HG02571 (cell line): ENCODE measurements around the gene ZFYVE28.
"Not testable (repeated sequence)": the region's sequence is repeated elsewhere in the genome, so short reads cannot be mapped to it uniquely, and the experiment has no call there.

Experiments
- ATAC-seq: cut with Tn5 transposase; IDR thresholded peaks from one replicate; pipeline ENCODE4 v1.9.1; 2021; ENCODE audit warnings: mild to moderate bottlenecking, moderate library complexity; ENCODE audit not compliant: unreplicated experiment

Gene ZFYVE28

DNA sequence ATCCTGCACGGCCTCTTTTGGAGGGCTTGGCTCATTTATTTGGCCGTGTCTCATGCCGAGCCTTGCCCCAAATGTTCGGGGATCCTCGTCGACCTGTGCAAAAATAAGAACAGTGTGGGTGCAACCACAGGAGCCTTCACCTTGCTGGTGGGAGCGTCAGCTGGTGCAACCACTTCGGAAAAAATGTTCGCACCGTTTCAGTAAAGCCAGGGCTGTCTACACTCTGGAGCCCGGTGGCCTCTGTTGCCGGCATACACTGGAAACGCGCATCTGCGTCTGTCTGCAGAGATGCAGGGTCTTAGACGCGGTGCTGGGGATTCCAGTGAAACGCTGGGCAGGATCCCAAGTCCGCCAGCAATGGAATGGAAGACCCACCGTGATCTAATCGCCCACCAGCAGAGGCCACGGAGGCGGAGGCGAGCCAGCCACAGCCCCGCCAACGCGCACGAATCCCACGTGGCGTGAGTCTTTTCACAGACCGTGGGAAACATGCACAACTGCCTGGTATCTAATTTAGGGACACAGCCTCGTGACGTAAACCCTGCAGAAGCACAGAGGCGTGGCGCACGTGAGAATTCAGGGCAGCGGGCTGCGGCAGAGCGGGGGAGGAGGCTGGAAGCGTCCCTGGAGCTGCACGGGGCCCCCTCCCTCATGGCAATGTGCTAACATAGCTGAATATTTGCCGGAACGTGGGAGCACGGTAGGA is 142.7 kb downstream of the ZFYVE28 start:
- no peak for ATAC-seq

- ATAC-seq: not testable (repeated sequence)
Observed at GRCh38 chr4:2275044-2275397, 143.4 kb downstream of the ZFYVE28 start.

- no peak for ATAC-seq
Observed at GRCh38 chr4:2274320-2275043, 144.0 kb downstream of the ZFYVE28 start.

GRCh38 chr4:2273657-2274319 is 144.7 kb downstream of the ZFYVE28 start:
- ATAC-seq: no peak

GRCh38 chr4:2273221-2273620 is 145.2 kb downstream of the ZFYVE28 start:
- ATAC-seq: no peak

DNA sequence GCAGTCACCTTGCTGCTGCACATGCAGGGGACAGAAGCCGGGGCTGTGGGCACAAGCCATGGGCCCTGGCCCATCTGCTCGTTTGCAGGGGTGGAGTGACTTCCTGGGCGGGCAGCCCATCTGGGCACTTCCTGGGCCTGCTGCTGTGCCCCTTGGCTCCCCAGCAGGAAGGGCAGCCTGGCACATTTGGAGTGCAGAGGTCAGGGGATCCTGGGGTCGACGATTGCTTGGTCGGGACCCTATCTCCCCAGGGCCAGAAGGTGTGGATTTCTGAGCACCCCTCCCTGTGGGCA is 145.7 kb downstream of the ZFYVE28 start:
- ATAC-seq: no peak

DNA sequence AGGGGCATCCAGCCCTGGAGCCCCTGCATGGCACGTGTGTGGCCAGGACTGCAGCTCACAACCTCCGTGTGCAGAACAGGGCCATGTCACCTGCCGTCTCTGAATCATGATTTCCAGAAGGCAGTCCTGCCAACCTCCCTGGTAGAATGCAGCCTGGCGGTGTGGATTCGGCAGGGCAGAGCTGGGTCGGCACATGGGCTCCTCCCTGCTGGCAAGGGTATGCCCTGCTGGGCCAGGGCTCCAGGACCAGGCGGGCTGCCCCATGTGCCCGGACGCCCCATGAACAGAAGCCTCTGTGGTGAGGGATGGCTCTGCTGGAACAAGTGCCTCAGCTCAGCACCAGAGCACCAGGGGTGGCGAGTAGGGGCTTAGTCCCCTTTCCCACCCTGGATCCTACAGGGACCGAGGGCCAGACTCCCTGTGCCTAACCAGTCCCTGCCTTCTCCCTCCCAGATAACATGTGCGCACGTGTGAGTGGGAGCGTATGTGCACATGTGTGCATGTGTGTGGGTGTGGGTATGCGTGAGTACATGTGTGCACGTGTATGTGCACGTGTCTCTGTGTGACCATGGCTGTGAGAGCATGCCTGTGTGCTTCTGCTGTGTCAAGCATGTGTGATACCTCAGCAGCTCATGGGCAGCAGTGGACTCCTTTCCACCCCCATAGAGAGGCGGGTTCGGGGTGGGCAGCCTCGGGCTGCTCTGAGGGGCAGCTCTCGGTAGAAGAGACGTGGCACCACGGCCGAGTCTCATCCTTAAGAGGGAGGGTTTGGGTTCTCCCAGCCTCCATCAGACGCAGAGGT is 146.2 kb downstream of the ZFYVE28 start:
- ATAC-seq: no peak

DNA sequence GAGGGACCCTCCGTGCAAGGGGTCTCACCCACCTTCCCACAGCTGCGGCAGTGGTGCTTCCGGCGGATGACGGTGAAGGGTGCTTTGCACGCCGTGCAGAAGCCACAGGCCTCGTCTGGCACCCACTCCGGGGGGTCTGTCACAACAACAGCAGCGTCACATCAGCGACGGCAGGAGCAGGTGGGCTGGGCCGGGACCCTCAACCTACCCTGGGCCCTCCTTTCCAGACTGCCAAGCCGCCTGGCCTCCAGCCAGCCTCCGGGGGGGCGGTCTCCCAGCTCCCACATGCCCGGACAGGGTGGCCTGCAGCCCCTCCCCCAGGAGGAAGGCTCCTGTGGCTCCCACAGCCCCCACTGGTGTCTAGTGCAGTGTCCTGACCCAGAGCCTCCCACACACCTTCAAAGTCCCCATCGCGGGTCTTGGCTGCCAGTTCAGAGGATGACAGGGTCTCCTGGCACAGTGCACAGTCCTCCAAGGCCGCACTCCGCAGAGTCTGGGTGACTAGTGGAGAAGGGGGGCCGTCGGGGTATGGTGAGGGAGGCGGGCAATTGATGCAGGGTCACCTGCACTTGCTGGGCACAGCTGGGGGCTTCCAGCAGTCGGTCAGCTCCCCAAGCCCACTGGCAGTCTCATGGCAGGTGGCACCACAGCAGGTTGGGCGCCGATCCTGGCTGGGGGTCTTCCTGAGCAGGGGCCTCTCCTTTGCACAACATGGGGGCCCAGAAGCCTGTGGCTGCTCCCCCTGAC is 147.0 kb downstream of the ZFYVE28 start:
- ATAC-seq: no peak

DNA sequence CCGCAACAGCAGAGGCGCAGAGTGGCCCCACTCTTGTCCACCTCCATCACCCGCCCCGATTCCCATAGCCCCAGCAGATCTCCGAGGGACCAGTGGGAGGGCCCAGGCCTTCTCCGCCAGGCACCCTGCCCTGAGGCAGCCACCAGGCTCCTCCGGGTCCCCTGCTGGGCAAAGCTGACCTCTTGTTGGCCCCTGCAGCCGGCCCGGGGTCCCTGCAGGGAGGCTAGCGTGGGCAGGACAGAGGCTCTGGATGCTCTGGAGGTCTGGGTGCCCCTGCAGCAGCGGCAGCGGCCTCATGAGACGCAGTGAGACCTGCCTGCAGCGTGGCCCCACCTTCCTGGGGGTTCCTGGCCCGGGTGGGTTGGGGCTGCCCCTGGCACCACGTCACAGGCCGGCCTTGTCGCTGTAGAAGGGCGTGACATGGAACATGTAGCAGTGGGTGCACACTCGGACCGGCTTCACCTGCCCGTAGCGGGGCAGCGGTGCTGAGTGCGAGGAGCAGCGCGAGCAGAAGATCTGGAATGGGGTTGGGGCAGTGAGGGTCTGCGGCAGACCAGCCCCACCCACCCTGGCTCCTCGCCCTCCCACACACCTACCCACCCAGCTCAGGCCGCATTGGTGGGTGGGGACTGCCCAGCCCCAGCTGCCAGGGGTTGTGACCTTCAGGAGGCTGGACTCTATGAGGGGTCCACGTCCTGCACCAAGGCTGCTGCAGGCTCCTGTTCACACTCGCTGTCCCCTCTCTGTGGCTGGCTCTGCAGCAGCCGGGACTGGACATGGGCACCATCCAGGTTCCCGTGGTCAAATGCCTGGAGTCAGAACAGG is 147.9 kb downstream of the ZFYVE28 start:
- no peak for ATAC-seq

DNA sequence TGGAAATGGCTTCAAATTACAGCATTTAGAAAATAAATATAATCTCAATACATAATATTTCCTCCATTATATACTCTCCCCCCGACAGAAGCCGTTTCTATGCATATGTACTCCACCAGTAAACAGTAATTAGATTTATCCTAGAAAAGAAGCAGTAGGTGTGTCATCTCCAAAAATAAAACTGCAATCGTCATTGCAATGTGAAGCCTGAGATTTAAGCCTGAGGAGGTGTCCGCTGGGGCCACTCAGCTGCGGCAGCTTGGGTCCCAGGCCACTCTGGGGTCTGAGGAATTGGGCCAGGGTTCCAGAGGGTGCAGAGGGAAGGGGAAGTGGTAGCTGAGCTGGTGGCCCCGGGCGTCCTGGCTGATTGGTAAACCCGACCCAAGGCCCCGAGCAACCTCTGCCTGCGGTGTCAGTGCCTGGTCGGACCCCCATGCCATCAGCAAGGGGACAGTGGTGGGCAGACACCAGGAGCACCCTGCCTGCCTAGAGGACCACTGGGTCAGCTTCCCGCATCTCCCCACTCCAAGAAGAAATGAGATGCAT is 148.8 kb downstream of the ZFYVE28 start:
- ATAC-seq: no peak

- ATAC-seq: no peak
Observed at GRCh38 chr4:2269206-2269531, 149.3 kb downstream of the ZFYVE28 start.

- ATAC-seq: no peak
Observed at GRCh38 chr4:2268357-2269205, 149.9 kb downstream of the ZFYVE28 start.

DNA sequence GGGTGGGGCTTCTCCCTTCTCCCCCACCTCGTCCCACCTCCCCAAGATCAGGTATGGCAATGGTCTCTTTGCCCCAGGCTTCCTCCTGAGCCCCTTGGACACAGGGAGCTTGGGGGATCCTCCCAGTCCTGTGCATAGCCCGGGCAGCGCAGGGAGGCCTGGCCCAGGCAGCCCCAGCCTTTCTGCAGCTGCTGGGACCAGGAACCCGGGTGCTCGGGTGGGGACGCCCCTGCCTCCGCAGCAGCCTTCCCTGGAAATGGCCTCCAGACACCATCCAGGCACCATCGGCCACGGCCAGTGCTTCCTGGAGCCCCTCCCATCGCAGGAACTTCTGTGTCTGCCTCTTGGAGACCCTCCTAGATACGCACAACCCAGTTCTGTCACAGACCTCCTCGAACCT is 150.6 kb downstream of the ZFYVE28 start:
- ATAC-seq: no peak

- no peak for ATAC-seq
Observed at GRCh38 chr4:2267320-2267811, 151.1 kb downstream of the ZFYVE28 start.

GRCh38 chr4:2266821-2267220 is 151.6 kb downstream of the ZFYVE28 start:
- no peak for ATAC-seq

DNA sequence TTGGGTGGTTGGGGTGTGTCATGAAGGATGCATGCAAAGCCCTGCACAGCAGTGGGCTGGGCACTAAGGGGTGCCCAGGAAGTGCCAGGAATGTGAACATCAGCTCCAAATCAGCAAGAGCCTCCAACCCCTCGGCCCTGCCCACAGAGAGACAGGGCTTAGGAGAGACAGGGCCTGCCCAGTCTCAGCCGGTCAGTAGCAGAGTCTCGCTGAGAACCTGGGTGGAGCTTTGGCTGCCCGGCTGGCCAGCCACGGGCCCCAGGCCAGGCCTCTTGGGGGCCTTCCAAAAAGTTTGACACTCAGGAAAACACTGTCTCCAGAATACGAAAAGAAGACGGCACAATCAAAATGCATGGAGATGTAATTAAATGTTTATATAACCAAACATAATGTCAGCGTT is 152.3 kb downstream of the ZFYVE28 start:
- ATAC-seq: no peak

GRCh38 chr4:2265113-2266110 is 153.0 kb downstream of the ZFYVE28 start:
- ATAC-seq: no peak
